K562 (cell line): ENCODE results near the gene CDHR1. TPM values are rescaled to one million over a fixed set of nuclear protein-coding genes. Genes with fewer than 3 reads are reported as not detected.

Experiments
- ARID3B ChIP-seq: fragments of 250-450 bp; sonication (Bioruptor Pico); IDR thresholded peaks from 2 replicates; pipeline ENCODE4 v1.4.0; 2020; ENCODE audit warnings: borderline replicate concordance
- FIP1L1 ChIP-seq: fragments of 200-400 bp; formaldehyde crosslinking; IDR thresholded peaks from 2 replicates; pipeline ENCODE4 v1.6.1; 2018; ENCODE audit warnings: mild to moderate bottlenecking, low read depth, low read length; ENCODE audit not compliant: poor library complexity, severe bottlenecking
- NR4A1 ChIP-seq, 2 experiments: fragments of 250-450 bp in 1 of 2; fragments of 450-650 bp in 1 of 2; sonication (Bioruptor Pico) in 1 of 2; IDR thresholded peaks; 2 replicates each; pipeline versions ENCODE4 v1.4.0 to v1.6.1; 2016 to 2020; ENCODE audit warnings: mild to moderate bottlenecking in 2 of 2, missing compliant biosample characterization in 1 of 2, missing genetic modification characterization in 1 of 2, moderate library complexity in 1 of 2
- TAF1 ChIP-seq: IDR thresholded peaks from 2 replicates; pipeline ENCODE4 v1.6.1; 2011; ENCODE audit warnings: mild to moderate bottlenecking, low read length, moderate library complexity; ENCODE audit not compliant: insufficient read depth, control insufficient read depth, severe bottlenecking; ENCODE audit errors: extremely low read depth
- XRCC3 ChIP-seq: fragments of 450-650 bp; IDR thresholded peaks from 2 replicates; pipeline ENCODE4 v1.6.1; 2017; ENCODE audit warnings: mild to moderate bottlenecking, moderate library complexity
- ZNF184 ChIP-seq: sonication (generic); formaldehyde crosslinking; IDR thresholded peaks from 2 replicates; pipeline ENCODE4 v1.5.0; 2020; ENCODE audit warnings: missing genetic modification reagents
- ZNF318 ChIP-seq, 2 experiments: fragments of 450-650 bp; IDR thresholded peaks; 2 replicates each; pipeline ENCODE4 v1.6.1; 2016; ENCODE audit warnings: mild to moderate bottlenecking in 2 of 2, borderline replicate concordance in 1 of 2, low read depth in 1 of 2, moderate library complexity in 1 of 2
- ZNF518B ChIP-seq: fragments of 250-450 bp; sonication (Bioruptor Pico); IDR thresholded peaks from 2 replicates; pipeline ENCODE4 v1.5.0; 2021; ENCODE audit warnings: mild to moderate bottlenecking, moderate library complexity
- polyA plus RNA-seq, 8 experiments: library from polyadenylated mRNA; depleted of rRNA in 4 of 8; stranded (reverse) in 5 of 8; unstranded in 3 of 8; fragments of >200 nt; fragmentation: Nextera tagmentation in 2 of 8; fragmentation: Illumina TruSeq in 1 of 8; extraction: Ambion mirVana in 2 of 8; extraction: Trizol in 1 of 8; gene quantifications; 2 replicates each; pipeline versions ENCODE4 v1.2.1 to v1.2.3, GENCODE V29; 2011 to 2014; ENCODE audit warnings: inconsistent platforms in 1 of 8, missing spikeins in 1 of 8
- total RNA-seq, 7 experiments: library from RNA; depleted of rRNA in 6 of 7; stranded (reverse); fragments of >200 nt in 6 of 7; fragmentation: Illumina TruSeq in 2 of 7; extraction: Trizol in 2 of 7; gene quantifications; 2 replicates each; pipeline versions ENCODE4 v1.2.1 to v1.2.3, GENCODE V29; 2011 to 2021; ENCODE audit warnings: low replicate concordance in 1 of 7

The CDHR1 gene
- total and polyA plus RNA-seq, 9 of the 15 experiments (the other 6 are each of a cell fraction or from before 2014, with no cell fraction given): 0.03 to 0.99 (median 0.20) TPM

- TF ChIP-seq ZNF318 (IDR thresholded peaks at IDR 0.05; ENCODE audit: borderline replicate concordance in 1 of 2, low read depth in 1 of 2) (no peak), TAF1 (no peak), ZNF184 (CRISPR knock-in tag) (no peak), NR4A1 (CRISPR knock-in tag; IDR thresholded peaks at IDR 0.05) (no peak), NR4A1 (tag; IDR thresholded peaks at IDR 0.05) (no peak), XRCC3 (no peak), ARID3B (CRISPR knock-in tag) (no peak), ZNF518B (CRISPR knock-in tag) (no peak), FIP1L1 (no peak)
- TF ChIP-seq, all 486 proteins: peak for 0
Measured at GRCh38 chr10:84197643-84198042, 3.3 kb downstream of the CDHR1 start (continued).
